Measurements from ENCODE around the gene CHST8. TPM values are rescaled to one million over a fixed set of nuclear protein-coding genes. Genes with fewer than 3 reads are reported as not detected.

CHST8 gene
- total RNA-seq, 1 donor from 2014 or later, result not detected

GRCh38 chr19:33805840-33806433, 184.2 kb downstream of the CHST8 start:
- TF ChIP-seq, protein P1, sequence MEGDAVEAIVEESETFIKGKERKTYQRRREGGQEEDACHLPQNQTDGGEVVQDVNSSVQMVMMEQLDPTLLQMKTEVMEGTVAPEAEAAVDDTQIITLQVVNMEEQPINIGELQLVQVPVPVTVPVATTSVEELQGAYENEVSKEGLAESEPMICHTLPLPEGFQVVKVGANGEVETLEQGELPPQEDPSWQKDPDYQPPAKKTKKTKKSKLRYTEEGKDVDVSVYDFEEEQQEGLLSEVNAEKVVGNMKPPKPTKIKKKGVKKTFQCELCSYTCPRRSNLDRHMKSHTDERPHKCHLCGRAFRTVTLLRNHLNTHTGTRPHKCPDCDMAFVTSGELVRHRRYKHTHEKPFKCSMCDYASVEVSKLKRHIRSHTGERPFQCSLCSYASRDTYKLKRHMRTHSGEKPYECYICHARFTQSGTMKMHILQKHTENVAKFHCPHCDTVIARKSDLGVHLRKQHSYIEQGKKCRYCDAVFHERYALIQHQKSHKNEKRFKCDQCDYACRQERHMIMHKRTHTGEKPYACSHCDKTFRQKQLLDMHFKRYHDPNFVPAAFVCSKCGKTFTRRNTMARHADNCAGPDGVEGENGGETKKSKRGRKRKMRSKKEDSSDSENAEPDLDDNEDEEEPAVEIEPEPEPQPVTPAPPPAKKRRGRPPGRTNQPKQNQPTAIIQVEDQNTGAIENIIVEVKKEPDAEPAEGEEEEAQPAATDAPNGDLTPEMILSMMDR (IDR thresholded peaks at IDR 0.05), result no peak
- H3K4me3 ChIP-seq, result no peak overlapping the region
- H3K9me3 ChIP-seq, result no peaks in the 10 kb centered on the region
- H3K27me3 ChIP-seq, result no peaks in the 10 kb centered on the region
- DNase-seq (ENCODE audit: low spot score in 2 of 2), result no peak
- H3K27ac ChIP-seq, result no peak overlapping the region
- intact Hi-C loops (cut with DNase I), result no loop called here
- peaks cover 29 to 43% of the 10 kb centered on the region in 2 donors for H3K36me3 ChIP-seq
- peaks cover 0 to 9% of the 10 kb centered on the region in 2 donors for H3K4me1 ChIP-seq

- intact Hi-C loops (cut with DNase I), result no loop called here
- Histone ChIP-seq H3K27ac (no peak overlapping the region), H3K36me3 (peaks cover 32 to 41% of the 10 kb centered on the region in 2 donors), H3K9me3 (no peaks in the 10 kb centered on the region), H3K4me1 (peaks cover 0 to 9% of the 10 kb centered on the region in 2 donors), H3K27me3 (no peaks in the 10 kb centered on the region), H3K4me3 (no peak overlapping the region)
- TF ChIP-seq, protein P1 (IDR thresholded peaks at IDR 0.05), result no peak
- DNase-seq (ENCODE audit: low spot score in 2 of 2), result no peak
These were observed 184.7 kb downstream of the CHST8 start for GRCh38 chr19:33806434-33806881.

- peaks cover 44 to 48% of the 10 kb centered on the region in 2 donors for H3K36me3 ChIP-seq
- no peak for DNase-seq (ENCODE audit: low spot score in 2 of 2)
- TF ChIP-seq, protein P1 (IDR thresholded peaks at IDR 0.05), result no peak
- H3K27me3 ChIP-seq, result no peaks in the 10 kb centered on the region
- H3K9me3 ChIP-seq, result no peaks in the 10 kb centered on the region
- peaks cover 0 to 9% of the 10 kb centered on the region in 2 donors for H3K4me1 ChIP-seq
- intact Hi-C loops (cut with DNase I), result no loop called here
- H3K4me3 ChIP-seq, result no peak overlapping the region
- H3K27ac ChIP-seq, result no peak overlapping the region
These were observed 186.6 kb downstream of the CHST8 start for GRCh38 chr19:33808399-33808798.

DNA sequence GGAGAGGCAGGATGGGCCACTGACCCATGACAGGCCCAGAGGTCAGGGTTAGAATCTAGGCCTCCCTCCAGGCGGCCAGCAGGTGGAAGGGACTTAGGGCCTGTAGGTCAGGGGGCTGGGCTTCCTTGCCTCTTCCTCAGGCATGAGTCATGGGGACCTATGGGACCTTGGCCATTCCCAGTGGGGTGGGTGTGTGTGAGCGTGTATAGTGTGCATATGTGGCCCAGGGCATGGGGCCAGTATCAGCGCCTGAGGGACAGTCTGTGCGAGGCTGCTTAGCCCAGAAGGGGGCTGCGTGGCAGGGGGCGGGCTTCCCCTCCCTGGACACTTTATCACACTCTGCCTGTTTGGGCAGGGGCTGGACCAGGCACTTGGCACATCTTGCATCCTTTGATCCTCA, 188.2 kb downstream of the CHST8 start:
- intact Hi-C loops (cut with DNase I), result no loop called here
- H3K4me1 ChIP-seq, result no peaks in the 10 kb centered on the region
- peaks cover 45 to 52% of the 10 kb centered on the region in 2 donors for H3K36me3 ChIP-seq
- no peaks in the 10 kb centered on the region for H3K9me3 ChIP-seq
- H3K27ac ChIP-seq, result no peak overlapping the region
- no peaks in the 10 kb centered on the region for H3K27me3 ChIP-seq
- no peak overlapping the region for H3K4me3 ChIP-seq
- TF ChIP-seq, protein P1 (IDR thresholded peaks at IDR 0.05), result no peak
- DNase-seq (ENCODE audit: low spot score in 2 of 2), result no peak

DNA sequence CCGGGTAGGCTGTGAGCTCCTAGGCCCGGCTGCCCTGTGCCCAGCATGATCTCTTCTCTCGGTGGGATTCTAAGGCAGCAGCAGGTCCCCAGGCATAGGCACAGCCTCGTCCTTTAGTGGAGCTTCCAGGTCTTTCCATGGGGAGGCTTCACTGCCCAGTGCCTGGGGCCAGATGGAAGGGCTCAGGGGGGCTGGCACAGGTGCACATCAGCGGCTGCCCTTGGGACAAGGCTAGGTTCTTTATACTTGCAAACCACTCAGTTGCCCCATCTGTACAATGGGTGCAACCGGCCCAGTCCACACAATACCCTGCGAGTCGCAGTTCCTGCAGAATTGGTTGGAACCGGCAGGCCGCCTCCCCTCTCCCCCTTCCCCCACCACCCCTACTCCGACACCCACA, 189.1 kb downstream of the CHST8 start:
- Histone ChIP-seq H3K4me3 (no peak overlapping the region), H3K27ac (no peak overlapping the region), H3K27me3 (no peaks in the 10 kb centered on the region), H3K9me3 (no peaks in the 10 kb centered on the region), H3K36me3 (peaks cover 45 to 50% of the 10 kb centered on the region in 2 donors), H3K4me1 (no peaks in the 10 kb centered on the region)
- TF ChIP-seq, protein P1 (IDR thresholded peaks at IDR 0.05), result no peak
- intact Hi-C loops (cut with DNase I), result no loop called here
- DNase-seq (ENCODE audit: low spot score in 2 of 2), result no peak
